D341Med (cell line): Measurements from ENCODE around the gene OPRL1.

Source experiments
- DNase-seq: peaks from one replicate; pipeline ENCODE4 v3.0.0; 2012; ENCODE audit warnings: low spot score

The OPRL1 gene

DNA sequence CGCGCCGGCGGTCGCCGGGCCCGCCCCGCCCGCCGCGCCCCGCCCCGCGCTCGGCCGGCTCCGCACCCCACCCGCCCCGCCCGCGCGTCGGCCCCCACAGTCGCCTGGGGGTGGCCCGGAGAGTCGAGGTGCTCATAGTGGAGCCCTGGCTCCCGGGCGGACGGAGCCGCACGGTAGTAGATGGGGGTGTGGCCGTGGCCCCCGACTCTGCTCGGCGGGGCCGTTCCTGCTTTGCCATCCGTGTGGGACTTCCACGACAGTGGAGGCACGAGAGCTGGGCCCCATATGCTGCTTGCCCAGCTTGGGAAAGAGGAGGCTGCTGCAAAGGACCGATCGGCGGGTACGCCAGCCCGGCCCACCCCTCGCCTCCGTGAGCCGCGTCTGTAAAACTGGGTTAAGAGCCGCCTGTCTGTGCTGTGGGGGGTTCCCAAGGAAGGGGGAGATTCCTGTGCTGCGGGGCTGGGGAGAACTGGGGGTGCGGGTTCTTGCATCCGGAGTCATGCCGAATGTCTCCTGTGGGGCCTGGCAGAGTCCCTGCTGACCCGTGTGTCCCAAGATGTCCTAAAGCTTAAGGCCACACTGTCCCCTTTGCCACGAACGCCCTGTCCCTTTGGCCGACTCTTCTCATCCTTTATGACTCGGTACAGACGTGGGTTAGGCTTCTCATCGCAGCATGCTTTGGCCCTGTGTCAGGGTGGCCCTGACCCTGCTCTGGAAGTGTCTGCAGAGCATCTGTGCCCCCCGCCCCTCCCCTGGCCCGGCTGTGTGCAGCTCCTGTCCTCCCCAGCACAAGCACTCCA is at the start of gene OPRL1:
Gene OPRL1, plus strand, starts transcription at position 70 of the 800 bp plus-strand sequence. CDS start 12,639 bp downstream, outside the sequence.
- DNase-seq: no peak

DNA sequence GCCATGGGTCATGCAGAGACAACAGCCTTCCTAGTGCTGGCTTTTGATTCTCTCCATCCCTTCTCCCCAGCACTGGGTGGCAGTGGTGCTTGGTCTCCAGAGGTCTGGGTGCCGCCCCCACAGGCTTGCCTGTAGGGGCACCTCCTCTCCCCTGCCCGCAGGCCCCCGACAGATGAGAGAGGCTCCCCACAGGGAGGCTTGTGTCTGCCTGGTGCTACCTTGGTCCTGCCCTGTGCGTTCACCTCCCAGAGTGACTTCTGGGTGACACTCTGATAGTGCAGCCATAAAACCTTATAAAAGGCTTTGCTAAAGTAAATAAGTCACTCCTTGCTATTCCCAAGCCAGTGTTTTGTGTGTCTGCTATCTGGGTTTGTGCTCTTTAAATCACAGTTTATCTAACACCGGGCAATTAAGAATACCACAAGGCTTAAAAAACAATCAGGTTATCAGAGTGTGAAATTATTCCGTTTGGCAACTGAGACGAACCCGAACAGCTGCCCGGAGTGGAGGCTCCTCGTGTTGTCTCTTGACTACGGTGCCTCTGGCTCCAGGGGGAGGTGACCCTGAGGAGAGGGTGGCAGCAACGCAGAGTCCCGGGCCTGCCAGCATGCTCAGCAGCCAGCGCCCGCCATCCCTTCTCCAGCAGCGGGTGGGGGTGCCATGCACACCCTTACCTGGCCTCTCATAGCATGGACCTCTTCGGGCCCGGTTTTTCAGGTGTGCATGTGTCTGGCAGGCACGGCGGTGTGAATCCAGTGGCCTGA is 49.3 kb upstream of the OPRL1 start:
- no peak for DNase-seq

DNA sequence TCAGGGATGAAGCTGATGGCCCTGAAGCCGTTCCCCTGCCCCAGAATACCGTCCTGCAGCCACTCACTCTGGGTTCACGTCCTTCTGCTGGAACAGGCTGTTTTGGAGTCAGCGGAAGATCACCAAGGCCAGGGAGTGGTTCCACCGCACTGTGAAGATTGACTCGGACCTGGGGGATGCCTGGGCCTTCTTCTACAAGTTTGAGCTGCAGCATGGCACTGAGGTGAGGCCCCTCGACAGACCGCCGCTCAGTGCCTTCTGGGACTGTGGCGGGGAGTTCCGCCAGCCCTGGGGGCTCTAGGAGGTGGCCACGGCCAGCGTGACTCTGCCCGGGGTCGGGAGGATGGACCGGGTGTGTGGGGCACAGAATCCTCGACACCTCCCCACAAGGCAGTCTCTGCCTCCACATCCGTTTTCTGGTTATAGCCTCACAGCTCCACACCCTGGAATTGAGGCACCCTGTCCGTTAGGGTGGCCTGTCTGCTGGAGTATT is 48.0 kb upstream of the OPRL1 start:
- DNase-seq: no peak

- DNase-seq: no peak
Observed at GRCh38 chr20:64032706-64033624, 46.9 kb upstream of the OPRL1 start.

GRCh38 chr20:64033981-64034493 is 45.8 kb upstream of the OPRL1 start:
- no peak for DNase-seq

DNA sequence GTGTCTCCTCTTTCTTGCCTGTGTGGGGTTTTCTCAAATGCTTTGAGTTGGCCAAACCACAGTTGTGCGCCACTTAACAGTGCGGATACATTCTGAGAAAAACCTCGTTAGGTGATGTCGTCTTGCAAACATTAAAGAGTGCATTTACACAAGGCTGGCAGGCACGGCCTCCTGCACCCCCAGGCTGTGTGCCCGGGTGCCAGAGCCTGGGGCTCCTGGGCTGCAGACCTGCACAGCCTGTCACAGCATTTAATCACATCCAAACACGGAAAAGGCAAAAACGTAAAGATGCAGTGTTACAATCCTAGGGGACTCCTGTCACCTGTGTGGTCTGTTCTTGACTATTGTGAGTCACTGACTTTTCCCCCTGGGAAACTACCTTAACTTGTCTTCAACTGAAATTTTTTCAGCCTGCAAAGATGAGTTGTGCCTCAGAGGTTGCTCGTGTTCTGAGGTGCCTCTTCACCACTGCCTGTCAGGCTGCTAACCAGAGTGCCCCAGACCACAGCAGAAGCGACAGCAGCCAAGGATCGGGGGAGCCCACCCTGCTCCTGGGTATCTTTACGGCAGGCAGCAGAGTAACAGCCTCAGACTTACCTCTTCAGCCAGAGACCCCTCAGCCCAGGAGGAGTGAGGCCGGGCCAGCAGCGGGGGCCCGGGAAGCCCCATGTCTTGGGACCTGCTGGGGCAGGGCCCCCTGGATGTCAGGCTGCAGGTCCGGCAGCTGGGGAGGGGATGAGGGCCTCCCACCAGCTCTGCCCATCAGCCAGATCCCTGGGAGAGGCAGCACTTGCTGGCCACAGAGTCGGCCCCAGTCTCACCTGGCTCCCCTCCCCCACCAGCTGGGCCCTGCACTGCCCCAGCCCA is 44.6 kb upstream of the OPRL1 start:
- no peak for DNase-seq

- no peak for DNase-seq
Observed at GRCh38 chr20:64035933-64036345, 43.9 kb upstream of the OPRL1 start, which contains the start of gene C20orf204. TSS of gene C20orf204 (plus strand) at chr20:64036182. CDS start at chr20:64036324, 142 bp downstream.

GRCh38 chr20:64036346-64037198 is 43.3 kb upstream of the OPRL1 start:
- DNase-seq: no peak

GRCh38 chr20:64037199-64037497 is 42.7 kb upstream of the OPRL1 start:
- DNase-seq: no peak

DNA sequence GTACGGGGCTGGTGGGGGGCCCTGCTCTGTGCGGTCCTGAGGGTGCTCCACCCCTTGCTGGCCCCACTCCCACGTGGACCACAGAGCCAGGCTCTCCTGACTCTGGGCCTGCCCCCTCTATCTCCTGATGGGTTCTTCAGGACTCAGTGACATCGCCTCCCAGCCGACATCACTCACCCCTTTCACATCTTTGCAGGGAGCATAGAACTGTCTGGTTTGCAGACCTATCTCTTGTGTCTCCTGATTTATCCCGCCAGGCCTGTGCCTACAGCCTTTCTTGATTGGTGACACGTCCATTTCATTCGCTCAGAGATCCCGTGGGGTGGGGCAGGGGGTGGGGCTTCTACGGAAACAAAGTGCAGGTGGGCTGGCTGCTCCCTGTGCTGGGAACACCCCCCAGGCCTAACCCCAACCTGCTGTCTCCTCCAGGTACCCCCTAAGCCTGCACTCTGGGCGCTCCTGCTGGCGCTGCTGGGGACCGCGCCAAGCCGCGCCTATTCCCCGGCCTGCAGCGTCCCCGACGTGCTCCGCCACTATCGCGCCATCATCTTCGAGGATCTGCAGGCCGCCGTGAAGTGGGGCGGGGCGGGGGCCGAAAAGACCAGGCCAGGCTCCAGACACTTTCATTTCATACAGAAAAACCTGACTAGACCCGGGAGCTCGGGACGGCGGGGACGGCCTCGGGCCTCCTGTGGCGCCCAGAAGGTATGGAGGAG is 42.2 kb upstream of the OPRL1 start:
- no peak for DNase-seq

DNA sequence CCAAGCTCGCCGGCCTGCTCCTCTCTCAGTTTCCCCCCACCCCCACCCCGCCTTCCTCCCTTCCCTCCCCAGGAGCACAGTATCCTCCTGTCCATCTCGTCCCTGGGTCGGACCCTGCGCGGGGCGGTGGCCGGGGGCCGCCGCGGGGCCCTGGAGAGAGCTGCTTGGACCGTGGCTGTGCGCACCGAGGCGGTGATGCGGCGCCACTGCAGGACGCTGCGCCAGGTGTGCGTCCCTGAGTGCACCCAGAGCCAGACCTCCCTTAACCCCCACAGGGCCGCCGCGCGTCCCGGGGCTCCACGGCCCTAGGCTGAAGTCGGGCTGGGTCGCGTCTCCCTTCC is 41.7 kb upstream of the OPRL1 start:
- DNase-seq: no peak

DNA sequence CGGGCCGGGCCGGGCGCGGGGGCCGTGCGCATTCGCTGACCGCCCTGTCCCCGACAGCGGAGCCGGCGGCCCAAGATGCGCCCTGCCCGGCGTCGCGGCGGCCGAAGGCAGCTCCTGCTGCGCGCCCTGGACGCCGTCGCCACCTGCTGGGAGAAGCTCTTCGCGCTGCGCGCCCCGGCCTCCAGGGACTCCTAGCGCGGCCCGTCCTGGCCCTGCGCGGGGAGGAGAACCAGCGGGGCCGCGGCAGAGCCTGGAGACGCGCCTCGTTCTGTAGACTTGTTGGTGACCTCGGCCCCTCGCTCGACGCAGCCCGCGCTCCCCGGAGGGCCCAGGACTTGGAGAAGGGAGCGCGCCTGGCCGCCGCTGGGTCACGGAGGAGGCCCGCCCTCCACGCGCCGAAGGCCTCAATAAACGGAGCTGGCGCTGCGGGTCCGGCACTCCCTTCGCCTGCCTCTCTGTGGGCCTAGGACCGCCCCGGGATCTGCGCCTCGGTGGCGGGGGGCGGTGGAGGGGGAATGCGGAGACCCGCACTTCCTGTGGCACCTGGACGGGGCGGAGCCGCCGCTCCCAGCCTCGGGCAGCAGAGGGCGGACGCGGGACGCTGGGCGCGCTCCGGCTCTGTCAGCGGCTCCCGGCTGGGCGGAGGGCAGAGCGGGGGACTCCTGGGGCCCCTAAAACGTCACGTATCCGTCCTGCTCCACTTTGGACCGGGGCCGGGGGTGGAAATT is 41.2 kb upstream of the OPRL1 start:
- peak; percentile 95 for DNase-seq

GRCh38 chr20:64039293-64040160 is 40.4 kb upstream of the OPRL1 start:
- no peak for DNase-seq

DNA sequence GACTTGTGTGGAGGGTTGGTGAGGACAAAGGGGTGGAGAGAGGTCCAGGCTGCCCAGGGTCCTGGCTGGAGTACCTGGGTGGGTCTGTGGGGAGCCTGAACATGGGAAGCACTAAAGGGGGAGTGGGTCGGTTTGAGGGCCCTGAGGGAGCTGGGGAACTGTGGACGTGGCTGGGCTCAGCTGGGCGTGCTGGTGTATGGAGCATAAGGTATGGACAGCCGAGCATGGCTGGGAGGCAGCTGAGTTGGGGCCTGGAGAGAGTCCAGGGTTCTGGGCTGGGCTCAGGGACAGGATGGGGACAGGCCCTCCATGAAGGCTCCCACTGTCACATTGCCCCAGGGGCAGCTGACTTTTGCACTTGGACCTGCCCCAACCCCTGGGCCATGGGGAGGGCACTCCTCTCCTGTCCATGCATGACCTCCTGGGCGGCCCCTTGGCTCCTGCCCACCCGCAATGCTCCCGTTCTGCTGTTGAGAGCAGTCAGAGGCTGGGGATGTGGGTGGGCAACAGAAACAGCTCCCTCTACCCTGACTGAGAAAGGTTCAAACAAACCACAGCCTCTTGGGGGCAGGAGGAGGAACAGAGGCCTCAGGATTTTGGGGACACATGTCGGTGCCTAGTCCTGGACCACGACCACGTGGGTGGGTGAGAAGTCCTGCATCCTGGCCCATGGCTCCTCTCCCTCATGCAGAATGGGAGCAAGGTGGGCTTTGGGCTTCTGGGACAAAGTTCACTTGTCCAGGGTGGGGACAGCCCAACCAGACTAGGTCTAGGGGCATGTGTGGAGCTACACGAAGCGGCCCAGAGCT is 39.4 kb upstream of the OPRL1 start:
- DNase-seq: no peak

DNA sequence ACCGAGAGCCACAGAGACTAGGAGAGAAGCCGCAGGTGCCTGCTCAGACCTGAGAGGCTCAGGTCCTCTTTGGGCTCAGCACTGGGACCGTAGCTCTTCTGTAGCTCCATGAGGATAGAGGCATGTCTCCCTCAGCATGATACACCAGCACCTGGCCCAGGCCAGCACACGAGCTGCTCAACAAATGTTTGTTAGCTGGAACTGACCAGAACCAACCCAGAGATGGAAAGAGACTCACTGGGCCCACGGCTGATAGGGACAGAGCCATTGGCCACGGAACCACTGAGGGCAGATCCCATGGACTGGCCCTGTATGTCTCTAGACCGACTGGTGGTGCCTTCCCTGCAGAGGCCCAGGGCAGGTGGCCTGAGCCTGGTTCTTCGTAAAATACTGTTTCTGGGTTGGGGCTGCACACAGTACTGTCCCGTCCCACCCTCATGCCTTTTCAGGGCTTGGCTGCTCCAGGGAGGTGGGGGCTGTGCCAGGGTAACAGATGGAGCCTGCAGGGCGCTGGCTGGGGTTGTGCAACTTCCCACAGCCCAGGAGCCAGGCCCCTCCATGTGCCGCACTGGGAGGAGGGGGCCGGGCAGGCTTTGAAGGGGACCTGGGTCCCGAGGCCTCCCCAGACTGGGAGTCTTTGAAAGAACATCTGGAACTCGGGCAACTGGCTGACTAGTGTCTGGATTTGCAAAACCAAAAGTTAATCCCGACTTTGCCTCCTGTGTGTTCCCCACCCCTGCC is 38.7 kb upstream of the OPRL1 start:
- DNase-seq: no peak

GRCh38 chr20:64041781-64042053 is 38.2 kb upstream of the OPRL1 start:
- DNase-seq: no peak
